DND-41 (cell line): ENCODE data around the gene MMP14.

ENCODE experiments used
- CTCF ChIP-seq: IDR thresholded peaks from 2 replicates; pipeline ENCODE4 v1.5.1; 2012; ENCODE audit warnings: borderline replicate concordance, low read length, moderate library complexity, mild to moderate bottlenecking; ENCODE audit not compliant: poor library complexity, severe bottlenecking; ENCODE audit errors: extremely low read depth
- EZH2 ChIP-seq: IDR thresholded peaks from 3 replicates; pipeline ENCODE4 v1.6.1; 2012; ENCODE audit warnings: borderline replicate concordance, low read depth, mild to moderate bottlenecking, moderate library complexity, low read length, inconsistent platforms; ENCODE audit not compliant: severe bottlenecking

DNA sequence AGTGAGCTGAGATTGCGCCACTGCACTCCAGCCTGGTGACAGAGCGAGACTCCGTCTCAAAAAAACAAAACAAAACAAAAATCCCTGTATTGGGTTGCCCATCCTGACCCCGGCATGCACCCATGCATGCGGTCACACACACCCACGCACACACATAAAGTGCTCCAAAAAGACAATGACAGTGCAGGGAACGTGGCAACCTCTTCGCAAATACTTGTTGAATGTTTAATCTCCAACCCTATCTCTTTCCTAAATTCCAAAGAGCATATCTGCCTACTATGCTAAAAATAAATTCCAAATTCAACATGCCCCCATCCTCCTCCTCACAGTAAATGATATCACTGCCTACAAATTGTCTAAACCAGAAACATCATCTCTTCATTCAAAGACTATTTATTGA is 34.7 kb upstream of the MMP14 start:
- no peak for TF ChIP-seq EZH2
- TF ChIP-seq CTCF, result no peak
